NCI-H460 (cell line): ENCODE data around the gene PARP11. TPM values are rescaled to one million over a fixed set of nuclear protein-coding genes. Genes with fewer than 3 reads are reported as not detected.

Experiments
- DNase-seq: peaks from one replicate; pipeline ENCODE4 v3.0.0-alpha.2; 2016; ENCODE audit warnings: low read depth; ENCODE audit errors: extremely low read depth
- total RNA-seq: library from RNA; depleted of rRNA; stranded (reverse); fragments of >200 nt; shearing (Covaris generic); gene quantifications from 2 replicates; pipeline ENCODE4 v1.2.3, GENCODE V29; 2014

The PARP11 gene
- total RNA-seq, 1 experiment from 2014 or later: 4.1 TPM

GRCh38 chr12:3828888-3829287 is 44.3 kb downstream of the PARP11 start:
- no peak for DNase-seq

- DNase-seq: no peak
These were observed 45.7 kb downstream of the PARP11 start for GRCh38 chr12:3827301-3828000.

- no peak for DNase-seq
These were observed 51.8 kb downstream of the PARP11 start for GRCh38 chr12:3821441-3821840.

- no peak for DNase-seq
These were observed 53.1 kb downstream of the PARP11 start for GRCh38 chr12:3820122-3820521.

DNA sequence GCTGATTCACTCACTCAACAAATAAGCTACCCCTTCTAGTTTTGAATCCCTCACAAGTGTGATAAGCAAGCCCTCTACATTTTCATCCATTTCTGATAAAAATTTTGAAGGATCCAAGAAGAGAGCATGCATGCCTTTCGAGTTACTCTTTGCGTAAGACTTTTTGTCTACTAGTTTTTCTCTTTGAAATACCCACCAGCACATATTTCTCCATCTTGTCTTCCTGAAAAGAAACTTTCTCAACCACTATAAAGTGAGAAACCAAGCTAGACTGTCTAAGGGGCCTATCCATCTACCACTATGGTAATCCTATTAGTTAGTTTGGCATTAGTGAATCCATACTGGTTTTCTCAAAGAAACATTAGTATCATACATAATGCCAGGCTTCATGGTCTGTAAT is 56.9 kb downstream of the PARP11 start:
- no peak for DNase-seq

GRCh38 chr12:3815094-3815766 is 58.0 kb downstream of the PARP11 start:
- no peak for DNase-seq

- no peak for DNase-seq
These were observed 62.7 kb downstream of the PARP11 start for GRCh38 chr12:3810540-3810939.

DNA sequence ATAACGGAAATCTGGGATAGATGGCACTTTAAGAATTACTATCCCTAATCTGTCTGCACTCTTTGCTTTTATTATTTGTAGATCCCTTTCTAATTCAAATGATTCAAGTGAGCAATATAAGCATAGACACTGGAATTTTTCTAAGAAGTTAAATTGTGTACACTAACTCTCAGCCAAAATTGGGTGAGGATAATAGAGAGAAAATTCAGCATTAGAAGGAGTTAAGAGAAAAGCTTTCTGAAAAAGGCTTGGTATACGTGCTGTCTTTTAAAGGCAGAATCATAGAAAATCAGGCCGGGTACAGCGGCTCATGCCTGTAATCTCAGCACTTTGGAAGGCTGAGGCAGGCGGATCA is 63.2 kb downstream of the PARP11 start:
- DNase-seq: no peak

DNA sequence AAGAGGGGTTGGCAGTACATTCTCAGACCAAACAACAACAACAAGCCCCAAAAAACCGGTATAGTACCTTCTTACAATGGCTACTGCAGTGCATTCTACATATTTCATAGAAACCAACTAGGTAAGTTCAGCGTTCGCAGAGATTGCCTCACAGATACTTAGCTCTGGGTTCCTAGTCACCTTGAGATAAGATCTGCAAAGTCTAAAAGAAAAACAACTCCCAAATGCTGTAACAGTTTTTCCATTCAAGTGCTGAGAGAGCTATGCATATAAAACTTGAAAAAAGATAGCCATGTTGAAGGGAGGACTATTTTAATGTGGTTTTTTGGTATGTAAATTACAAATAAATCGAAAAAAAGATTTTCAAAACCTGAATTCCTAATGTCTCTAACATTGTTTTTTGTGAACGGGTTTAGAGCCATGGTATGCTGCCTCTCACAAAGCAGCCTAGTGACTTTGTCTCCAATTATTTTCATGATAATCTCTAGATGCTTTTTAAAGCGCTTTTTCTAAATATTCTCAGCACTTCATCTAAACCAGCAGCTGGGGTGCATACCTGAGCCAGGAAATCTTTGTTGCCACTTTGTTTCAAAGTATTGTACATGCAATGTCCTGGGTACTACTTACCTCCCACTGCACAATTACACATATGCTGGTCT is 63.7 kb downstream of the PARP11 start:
- DNase-seq: no peak

- DNase-seq: no peak
These were observed 68.1 kb downstream of the PARP11 start for GRCh38 chr12:3805077-3805476.

- DNase-seq: peak; percentile 60
These were observed 69.2 kb downstream of the PARP11 start for GRCh38 chr12:3803865-3804472.

- DNase-seq: no peak
These were observed 70.5 kb downstream of the PARP11 start for GRCh38 chr12:3802721-3803120.

DNA sequence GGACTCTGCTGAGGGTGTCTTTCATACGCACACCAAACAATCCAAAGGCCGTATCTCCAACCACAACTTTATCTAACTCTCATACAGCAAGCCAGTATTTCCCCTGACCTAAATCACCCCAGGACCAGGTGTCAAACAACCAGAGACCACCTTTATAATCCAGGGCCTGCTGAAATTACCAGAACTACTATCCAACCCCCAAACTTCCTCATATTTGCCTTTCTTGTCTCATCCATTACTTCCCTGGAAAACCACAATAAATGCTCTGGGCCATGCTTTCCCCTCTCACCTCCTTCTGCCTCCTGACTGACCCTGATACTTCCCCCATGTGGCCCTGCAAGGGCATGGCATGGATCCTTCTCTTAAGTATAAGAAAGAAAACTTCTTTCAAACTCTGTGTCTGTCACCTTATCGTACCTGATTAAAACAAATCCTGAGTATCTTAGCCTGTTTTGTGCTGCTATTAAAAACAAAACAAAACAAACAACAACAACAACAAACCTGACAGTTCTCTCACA is 75.6 kb downstream of the PARP11 start:
- DNase-seq: no peak

DNA sequence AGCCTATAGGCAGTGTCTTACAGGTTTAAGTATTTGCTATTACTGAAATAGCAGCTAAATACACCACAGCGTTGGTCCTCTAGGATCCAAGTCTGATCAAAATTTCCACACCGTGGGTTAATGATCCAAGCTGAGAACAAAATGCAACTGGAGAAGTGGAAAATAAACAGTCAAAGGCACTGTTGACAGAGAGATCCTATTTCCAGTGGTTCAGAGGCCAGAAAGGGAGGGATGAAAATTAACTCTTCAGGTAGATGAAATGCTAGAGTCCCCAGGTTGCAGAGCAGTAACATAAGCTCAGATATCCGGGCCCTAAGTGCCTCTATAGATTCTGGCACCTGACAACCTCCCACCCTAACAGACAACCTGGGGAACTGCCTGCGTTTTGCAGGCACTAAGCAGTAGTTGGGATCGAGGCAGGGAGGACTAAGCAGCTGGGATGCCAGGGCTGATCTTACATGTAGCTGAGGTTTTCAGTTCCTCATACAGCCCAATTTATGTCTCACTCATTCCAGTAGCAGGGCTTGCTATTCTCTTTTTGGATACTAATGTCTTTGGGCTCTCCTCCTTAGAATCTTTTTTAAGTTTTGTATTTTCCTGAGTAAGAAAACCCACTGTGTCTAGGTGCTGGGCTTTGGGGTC is 77.6 kb downstream of the PARP11 start:
- DNase-seq: no peak

DNA sequence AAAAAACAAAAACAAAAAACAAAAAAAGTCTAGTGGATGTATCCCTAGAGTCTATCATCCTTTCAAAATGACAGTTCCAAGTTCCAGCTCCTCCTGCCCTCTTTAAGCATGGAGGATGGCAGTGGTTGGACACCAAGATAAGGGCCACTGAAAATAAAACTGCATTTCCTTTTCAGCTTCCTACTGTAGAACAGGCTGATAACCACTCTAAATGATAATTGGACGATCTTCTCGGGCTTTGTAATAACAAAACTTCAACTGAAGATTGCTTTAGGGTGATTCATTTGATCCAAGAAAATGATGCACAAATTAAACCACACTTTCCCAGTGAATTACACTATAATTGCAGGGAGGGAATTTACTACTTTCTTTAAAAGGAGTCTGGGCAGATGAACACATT is 78.1 kb downstream of the PARP11 start:
- DNase-seq: no peak

DNA sequence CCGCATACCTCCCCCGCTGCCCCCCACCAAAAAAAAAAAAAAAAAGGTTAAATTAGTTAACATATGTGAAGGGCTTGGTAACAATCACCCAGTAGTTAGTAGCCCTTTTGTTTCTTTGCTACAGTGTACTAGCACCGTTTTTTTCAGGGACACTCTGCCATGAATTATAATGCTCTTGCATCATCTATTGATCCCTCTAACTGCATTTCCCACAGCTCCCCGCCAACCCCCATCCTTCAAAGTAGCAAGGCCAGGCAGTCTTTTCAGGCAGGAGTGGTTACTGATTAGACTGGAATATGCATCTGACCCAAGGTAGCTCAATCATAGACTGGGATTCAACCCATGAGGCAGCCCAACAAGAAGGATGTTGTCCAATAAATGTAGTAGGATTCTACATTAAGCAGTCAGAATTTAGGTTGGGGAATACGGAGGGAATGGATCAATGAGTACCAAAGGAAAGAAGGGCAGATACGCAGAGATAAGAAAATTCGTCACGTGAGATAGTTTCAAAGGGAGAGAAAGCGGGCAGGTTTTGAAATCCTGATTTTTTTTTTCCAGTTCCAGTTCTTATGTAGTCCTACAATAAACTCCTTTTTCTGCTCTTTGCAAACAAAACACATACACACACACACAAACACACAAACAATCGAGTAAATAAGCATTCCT is 80.4 kb downstream of the PARP11 start:
- no peak for DNase-seq

DNA sequence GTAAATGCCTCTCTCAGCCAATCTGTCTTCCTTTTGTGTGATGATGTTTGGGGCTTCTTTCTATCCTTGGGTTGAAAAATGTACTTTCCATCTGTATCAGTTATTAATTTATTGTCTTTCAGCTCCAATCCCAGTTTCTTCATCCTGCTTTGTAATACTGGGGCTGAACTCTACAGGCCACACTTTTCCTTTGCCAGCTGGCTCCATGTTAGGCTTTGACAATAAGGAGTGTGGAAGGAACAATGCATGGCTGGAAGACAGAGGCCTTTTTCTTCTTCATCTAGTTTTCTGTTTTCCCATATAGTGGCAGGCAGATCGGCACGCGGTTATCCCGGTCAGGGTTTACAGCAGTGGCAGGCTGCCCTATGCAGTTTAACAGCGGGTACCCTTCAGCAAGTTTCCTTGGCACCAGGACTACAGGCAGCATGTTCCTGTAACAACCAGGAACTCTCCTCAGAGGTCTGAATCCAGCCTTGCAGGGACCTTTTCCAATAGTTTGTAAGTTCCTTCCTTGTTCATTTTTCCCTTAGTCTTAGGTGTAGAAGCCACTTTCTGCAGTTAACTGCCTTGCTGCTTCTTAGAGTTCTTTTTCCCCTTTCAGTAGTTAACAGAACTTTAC is 81.8 kb downstream of the PARP11 start:
- no peak for DNase-seq

- DNase-seq: no peak
These were observed 82.6 kb downstream of the PARP11 start for GRCh38 chr12:3790642-3791041.

DNA sequence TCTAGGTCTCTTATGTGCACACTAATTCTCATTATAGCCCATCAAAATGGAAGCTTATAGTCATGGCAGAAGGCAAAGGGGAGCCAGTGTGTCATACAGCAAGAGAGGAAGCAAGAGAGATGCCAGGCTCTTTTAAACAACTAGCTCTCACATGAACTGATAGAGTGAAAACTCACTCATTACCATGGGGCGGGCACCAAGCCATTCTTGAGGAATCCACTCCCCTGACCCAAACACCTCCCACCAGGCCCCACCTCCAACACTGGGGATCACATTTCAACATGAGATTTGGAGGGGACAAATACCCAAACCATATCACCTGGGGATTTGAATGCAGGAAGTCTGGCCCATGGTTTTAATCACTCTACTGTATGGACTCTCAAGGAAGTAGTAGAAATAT is 83.4 kb downstream of the PARP11 start:
- no peak for DNase-seq
